Measurements from ENCODE around the gene DNAJB2.

- TF ChIP-seq CTCF (IDR thresholded peaks at IDR 0.05) (peak; percentile 96 to 100 (median 99)), POLR2AphosphoS5 (IDR thresholded peaks at IDR 0.05) (no peak), POLR2A (IDR thresholded peaks at IDR 0.05) (no peak), EP300 (IDR thresholded peaks at IDR 0.05; ENCODE audit: low read depth) (no peak)
These were observed 1.2 kb upstream of the DNAJB2 start for GRCh38 chr2:219277703-219278654.
